Central memory CD4-positive, alpha-beta T cell (primary cell): ENCODE measurements around the gene TNS3.

ENCODE experiments used
- DNase-seq: peaks from one replicate; pipeline ENCODE4 v3.0.0; 2022

TNS3 gene

GRCh38 chr7:47400741-47401206, 181.1 kb downstream of the TNS3 start:
- DNase-seq, result no peak

- DNase-seq, result no peak
These were observed 181.9 kb downstream of the TNS3 start for GRCh38 chr7:47400001-47400400.

- DNase-seq, result no peak
These were observed 187.1 kb downstream of the TNS3 start for GRCh38 chr7:47394751-47395252.

- no peak for DNase-seq
These were observed 187.7 kb downstream of the TNS3 start for GRCh38 chr7:47394216-47394615.

DNA sequence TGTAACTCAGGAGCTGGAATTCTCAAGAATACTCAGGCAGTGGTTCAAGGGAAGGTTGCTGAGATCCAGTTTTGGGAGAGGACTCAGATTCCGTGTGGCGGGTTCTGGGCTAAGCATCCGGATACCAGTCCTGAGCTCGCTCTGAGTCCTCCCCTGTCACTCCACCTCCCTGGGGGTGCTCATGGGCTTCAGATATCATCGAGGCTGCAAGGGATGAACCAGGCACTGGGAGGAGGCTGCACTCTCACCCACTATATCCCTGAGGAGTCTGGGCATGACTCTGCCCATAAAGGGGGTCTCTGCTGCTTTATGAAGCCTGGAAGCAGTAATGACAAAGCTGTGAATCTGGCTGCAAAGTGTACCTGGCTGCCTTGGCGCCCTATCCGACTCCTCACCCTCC, 188.5 kb downstream of the TNS3 start:
- no peak for DNase-seq

- no peak for DNase-seq
These were observed 189.6 kb downstream of the TNS3 start for GRCh38 chr7:47392241-47392759.

- DNase-seq, result no peak
These were observed 190.2 kb downstream of the TNS3 start for GRCh38 chr7:47391726-47392125.

DNA sequence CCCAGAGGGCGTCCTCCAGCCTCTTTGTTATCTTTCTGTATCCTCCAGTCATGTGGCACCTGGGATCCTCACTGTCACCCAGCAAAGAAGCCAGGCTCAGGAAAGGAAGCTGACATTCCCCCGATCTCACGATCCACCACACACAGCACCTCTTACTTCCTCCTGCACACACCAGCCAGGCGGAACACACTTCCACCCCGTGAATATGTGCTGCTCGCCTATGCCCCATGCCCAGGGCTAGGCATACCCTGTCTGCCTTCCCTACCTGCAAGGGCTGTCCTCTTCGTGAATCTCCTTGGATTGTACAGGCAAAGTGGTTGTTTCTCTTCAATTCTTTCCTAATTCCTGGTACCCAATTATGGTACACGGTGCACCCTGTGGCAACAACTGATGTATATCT, 191.0 kb downstream of the TNS3 start:
- DNase-seq, result no peak

DNA sequence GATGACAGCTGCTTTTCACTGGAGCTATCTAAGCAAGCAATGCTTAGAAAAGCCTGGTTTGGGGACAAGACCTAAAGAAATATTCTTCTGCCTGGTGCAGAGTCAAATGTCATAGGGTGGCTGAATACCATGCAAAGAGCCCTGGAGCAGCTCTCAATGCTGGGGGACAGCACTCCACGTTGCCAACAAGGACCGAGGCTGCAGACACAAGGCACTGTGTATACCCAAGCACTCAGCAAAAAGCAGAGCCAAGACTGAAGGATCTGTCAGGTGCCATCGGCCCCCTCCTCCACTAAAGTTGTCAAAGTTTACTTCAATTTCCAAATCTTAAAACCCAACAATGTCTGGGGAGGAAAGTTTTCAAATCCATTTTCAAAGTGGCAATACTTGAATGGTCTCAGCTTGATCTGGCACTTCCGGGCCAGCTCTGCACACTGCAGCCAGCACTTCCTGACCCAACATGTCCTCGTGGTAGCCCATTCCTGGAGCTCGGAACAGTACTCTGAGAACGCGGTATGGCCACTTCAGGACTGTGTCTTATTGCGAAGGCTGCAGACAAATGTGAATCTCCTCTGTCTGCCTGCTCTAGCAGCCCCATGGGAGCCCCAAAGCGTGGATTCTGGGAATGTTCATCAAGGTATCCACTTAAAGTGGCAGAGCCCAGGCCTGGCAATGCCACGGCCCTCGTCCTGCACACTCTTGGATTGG, 191.8 kb downstream of the TNS3 start:
- DNase-seq, result no peak

- DNase-seq, result no peak
These were observed 192.6 kb downstream of the TNS3 start for GRCh38 chr7:47389171-47389922.

DNA sequence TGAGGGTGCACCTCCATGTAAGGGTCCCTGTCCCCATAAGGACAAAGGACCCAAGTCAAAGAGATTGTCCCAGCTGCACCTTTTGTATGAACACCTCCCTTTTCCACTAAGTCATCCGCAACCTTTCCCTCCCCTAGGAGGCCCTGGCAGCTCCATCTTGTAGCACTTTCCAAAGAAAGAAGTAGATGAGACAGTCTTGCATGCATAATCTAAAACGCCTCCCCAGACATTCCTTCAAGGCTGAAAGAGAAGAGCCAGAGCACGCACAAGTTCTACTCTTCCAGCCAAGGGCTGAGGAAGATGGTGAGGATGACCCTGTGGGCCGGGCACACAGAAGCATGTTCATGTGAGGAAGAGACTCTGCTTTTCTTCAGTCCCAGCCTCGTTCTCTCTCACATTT, 194.4 kb downstream of the TNS3 start:
- DNase-seq, result no peak

- DNase-seq, result no peak
These were observed 195.6 kb downstream of the TNS3 start for GRCh38 chr7:47386273-47386835.

DNA sequence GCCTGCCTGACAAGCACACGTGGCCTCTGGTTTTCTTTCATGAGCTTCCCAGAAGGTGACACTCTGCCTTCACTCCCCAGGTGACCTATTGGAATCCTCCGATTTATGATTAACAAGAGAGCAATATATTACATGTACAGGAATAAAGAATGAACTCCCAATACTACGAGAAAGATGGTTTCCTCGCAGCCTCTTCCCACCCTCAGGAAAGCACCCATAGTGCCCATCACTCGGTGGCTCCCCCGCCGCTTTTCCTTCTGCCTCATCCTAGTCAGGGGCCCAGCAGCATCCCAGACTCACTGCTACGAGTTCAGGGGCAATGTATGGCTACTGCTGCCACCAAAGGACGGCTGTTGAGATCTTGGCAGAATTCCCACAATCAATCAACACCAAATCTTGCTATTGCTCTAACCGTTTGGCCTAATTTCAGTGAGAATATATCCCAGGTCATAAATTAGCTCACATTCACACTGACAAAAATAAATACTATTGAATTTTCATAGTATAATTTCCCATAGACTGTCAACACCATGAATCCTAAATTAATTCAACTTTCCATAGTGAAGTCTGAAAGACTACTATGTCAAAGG, 196.3 kb downstream of the TNS3 start:
- no peak for DNase-seq

GRCh38 chr7:47384755-47385535, 197.0 kb downstream of the TNS3 start:
- DNase-seq, result no peak

DNA sequence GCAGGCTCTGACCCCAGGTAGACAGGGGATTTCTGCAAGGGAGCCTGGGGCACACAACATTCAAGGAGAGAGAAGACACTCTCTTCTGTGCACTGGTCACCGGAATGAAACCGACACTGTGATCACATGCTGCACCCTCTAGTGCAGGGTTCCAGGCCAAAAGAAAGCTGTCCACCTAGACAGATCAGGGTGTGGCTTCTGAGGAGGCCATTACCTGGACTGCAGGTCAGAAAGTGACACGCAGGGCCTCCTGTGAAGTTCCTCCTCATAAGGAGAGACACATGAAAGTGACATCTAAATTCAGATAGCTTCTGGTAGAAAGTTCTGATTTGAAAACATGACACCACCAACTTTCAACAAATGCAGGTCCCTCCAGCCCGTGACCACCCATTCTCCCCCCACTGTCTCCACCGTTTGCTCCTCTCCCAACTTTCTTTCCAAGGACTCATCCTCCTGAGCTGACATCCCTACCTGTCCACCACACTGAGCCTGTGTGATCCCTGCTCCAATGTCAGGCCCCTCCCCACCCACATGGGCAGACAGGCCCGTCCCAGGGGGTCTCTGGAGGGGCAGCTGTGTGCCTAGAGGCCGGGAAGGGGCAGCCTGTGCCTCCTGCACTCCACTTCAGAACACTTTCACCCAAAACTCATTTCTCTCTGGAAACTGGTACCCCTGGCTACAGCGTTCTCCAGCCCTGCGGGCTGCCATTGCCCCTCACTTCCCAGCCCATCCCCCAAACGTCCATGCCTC, 198.0 kb downstream of the TNS3 start:
- DNase-seq, result no peak

- DNase-seq, result no peak
These were observed 198.8 kb downstream of the TNS3 start for GRCh38 chr7:47383072-47383471.

- no peak for DNase-seq
These were observed 199.7 kb downstream of the TNS3 start for GRCh38 chr7:47382200-47382599.

- no peak for DNase-seq
These were observed 200.8 kb downstream of the TNS3 start for GRCh38 chr7:47381134-47381495.

- DNase-seq, result no peak
These were observed 201.4 kb downstream of the TNS3 start for GRCh38 chr7:47380325-47381133.

DNA sequence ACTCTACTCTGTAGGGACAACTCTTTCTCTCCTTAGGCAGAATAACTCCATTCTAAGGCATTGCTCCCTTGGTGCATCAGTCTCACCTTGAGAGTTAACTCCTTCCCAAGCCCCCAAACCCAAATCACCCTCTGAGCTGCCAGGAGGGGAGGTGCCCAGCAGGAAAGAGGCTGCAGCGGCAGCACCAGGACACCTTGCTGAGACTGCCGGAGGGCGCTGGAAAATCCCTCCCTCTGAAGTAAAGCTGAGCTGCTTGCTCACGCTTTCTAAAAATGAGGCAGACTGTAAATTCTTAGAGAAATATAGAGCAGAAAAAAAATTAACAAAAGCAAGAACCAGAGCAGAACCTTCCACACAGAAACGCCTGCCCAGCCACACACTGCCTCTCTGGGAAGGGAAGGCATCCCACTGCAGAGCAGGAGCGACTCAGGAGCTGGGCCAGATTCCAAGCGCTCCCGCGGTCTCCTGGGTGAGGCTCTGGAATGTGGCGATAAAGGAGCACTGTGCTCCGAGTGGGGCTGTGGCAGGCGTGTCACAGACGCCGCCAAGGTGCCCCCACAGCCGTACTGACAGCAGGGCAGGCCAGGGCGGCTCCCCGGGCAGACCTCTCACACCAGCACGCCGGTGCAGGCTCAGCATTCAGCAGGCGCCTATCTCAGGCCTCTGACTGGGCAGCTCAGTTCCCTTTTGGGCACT, 202.1 kb downstream of the TNS3 start:
- no peak for DNase-seq
